Ishikawa (cell line): ENCODE measurements around the gene DLX4.

Experiments used
- CEBPB ChIP-seq: IDR thresholded peaks from 2 replicates; pipeline ENCODE4 v1.6.1; 2012
- CREB1 ChIP-seq: IDR thresholded peaks from 2 replicates; pipeline ENCODE4 v1.6.1; 2012; ENCODE audit warnings: low read depth
- EGR1 ChIP-seq: IDR thresholded peaks from 2 replicates; pipeline ENCODE4 v1.6.1; 2012
- EP300 ChIP-seq: IDR thresholded peaks from 2 replicates; pipeline ENCODE4 v1.6.1; 2012; ENCODE audit warnings: borderline replicate concordance
- FOXM1 ChIP-seq: IDR thresholded peaks from 2 replicates; pipeline ENCODE4 v1.6.1; 2012; ENCODE audit warnings: low read depth, borderline replicate concordance
- NFIC ChIP-seq: IDR thresholded peaks from 2 replicates; pipeline ENCODE4 v1.6.1; 2012
- RAD21 ChIP-seq: IDR thresholded peaks from 2 replicates; pipeline ENCODE4 v1.6.1; 2012; ENCODE audit warnings: low read depth
- TAF1 ChIP-seq: IDR thresholded peaks from 2 replicates; pipeline ENCODE4 v1.6.1; 2012; ENCODE audit warnings: low read depth, mild to moderate bottlenecking
- TCF12 ChIP-seq: IDR thresholded peaks from 2 replicates; pipeline ENCODE4 v1.6.1; 2012; ENCODE audit warnings: low read depth
- TEAD4 ChIP-seq: IDR thresholded peaks from 2 replicates; pipeline ENCODE4 v1.6.1; 2012
- YY1 ChIP-seq: IDR thresholded peaks from 2 replicates; pipeline ENCODE4 v1.6.1; 2012; ENCODE audit warnings: low read depth
- ZBTB7A ChIP-seq: IDR thresholded peaks from 2 replicates; pipeline ENCODE4 v1.6.1; 2012; ENCODE audit warnings: low read depth
- TF ChIP-seq, protein P1 (sequence below): IDR thresholded peaks from 2 replicates; pipeline ENCODE4 v1.6.1; 2012
- TF ChIP-seq, protein P2 (sequence below): IDR thresholded peaks from 2 replicates; pipeline ENCODE4 v1.6.1; 2012
- TF ChIP-seq, protein P3 (sequence below): IDR thresholded peaks from 2 replicates; pipeline ENCODE4 v1.6.1; 2012; ENCODE audit warnings: low read depth, mild to moderate bottlenecking

Gene DLX4

DNA sequence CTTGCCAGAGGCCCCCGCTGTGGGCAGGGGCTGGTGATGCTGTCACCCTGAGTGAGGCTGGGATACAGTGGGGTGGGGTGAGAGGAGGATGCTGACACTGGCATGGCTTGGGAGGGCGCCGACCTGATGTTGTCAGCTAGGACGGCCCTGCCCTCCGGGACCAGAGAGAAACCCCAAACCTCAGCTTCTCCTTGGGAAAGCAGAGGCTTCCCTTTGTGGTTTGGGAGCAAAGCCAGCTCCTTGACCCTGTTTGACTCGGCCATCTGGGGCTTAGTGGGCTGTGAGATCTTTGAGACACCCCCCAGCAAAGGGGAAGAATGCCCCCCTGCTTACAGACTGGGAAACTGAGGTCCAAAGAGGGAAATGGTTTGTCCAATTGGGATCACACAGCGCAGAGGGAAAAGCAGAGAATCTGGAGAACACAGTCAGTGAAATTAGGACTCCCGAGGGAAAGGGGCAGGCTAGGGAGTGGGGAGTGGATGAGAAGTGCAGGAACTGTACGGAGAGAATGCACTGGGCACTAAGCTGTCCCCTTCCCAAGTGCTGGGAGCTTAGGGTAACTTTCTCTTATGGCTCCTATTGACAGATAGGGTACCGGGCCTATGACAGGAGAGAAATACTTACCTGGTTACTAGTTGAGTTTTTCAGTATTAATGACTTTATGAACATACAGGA lies 40.7 kb upstream of the DLX4 start:
- no peak for TF ChIP-seq TEAD4
- TF ChIP-seq FOXM1: no peak
- TF ChIP-seq NFIC: no peak
- no peak for TF ChIP-seq TCF12
- TF ChIP-seq YY1: no peak
- TF ChIP-seq EGR1: no peak
- no peak for TF ChIP-seq CEBPB

DNA sequence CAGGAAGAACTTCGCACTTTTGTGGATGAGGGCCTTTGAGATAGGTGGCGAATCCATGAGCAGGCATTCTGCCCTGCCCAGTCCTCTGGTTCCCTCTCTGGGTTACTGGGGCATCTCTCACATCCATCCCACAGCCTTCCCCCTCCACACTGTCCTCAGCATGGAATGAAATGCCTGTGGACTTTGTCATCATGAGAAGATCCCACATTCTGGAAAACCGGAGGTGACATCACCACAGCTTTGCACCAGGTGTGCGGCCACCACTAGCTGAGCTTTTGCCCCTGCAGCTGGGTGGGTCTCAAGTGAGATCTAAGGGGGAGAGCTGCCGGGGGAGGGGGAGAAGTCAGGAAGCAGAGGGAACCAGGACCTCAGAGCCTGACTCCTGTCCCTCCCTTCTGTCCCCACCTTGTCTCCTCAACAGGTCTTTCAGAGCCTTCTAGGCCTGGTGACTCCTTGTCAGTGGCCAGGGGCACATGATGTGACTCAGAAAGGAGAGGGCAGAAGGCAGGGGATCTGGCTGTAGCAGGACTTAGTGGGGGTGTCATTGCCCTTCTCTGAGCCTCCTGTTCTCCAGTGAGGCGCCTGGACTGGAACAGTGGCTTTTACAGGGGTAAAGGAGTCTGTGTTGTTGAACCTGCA lies 40.0 kb upstream of the DLX4 start:
- TF ChIP-seq ZBTB7A (no peak), CREB1 (no peak), EP300 (no peak), TCF12 (no peak), TEAD4 (no peak), NFIC (no peak), FOXM1 (no peak), TAF1 (no peak), CEBPB (no peak), YY1 (no peak), RAD21 (no peak), EGR1 (no peak)
- TF ChIP-seq, protein P1, sequence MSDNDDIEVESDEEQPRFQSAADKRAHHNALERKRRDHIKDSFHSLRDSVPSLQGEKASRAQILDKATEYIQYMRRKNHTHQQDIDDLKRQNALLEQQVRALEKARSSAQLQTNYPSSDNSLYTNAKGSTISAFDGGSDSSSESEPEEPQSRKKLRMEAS: no peak
- TF ChIP-seq, protein P2, sequence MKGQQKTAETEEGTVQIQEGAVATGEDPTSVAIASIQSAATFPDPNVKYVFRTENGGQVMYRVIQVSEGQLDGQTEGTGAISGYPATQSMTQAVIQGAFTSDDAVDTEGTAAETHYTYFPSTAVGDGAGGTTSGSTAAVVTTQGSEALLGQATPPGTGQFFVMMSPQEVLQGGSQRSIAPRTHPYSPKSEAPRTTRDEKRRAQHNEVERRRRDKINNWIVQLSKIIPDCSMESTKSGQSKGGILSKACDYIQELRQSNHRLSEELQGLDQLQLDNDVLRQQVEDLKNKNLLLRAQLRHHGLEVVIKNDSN: no peak
- TF ChIP-seq, protein P3, sequence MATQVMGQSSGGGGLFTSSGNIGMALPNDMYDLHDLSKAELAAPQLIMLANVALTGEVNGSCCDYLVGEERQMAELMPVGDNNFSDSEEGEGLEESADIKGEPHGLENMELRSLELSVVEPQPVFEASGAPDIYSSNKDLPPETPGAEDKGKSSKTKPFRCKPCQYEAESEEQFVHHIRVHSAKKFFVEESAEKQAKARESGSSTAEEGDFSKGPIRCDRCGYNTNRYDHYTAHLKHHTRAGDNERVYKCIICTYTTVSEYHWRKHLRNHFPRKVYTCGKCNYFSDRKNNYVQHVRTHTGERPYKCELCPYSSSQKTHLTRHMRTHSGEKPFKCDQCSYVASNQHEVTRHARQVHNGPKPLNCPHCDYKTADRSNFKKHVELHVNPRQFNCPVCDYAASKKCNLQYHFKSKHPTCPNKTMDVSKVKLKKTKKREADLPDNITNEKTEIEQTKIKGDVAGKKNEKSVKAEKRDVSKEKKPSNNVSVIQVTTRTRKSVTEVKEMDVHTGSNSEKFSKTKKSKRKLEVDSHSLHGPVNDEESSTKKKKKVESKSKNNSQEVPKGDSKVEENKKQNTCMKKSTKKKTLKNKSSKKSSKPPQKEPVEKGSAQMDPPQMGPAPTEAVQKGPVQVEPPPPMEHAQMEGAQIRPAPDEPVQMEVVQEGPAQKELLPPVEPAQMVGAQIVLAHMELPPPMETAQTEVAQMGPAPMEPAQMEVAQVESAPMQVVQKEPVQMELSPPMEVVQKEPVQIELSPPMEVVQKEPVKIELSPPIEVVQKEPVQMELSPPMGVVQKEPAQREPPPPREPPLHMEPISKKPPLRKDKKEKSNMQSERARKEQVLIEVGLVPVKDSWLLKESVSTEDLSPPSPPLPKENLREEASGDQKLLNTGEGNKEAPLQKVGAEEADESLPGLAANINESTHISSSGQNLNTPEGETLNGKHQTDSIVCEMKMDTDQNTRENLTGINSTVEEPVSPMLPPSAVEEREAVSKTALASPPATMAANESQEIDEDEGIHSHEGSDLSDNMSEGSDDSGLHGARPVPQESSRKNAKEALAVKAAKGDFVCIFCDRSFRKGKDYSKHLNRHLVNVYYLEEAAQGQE: no peak

DNA sequence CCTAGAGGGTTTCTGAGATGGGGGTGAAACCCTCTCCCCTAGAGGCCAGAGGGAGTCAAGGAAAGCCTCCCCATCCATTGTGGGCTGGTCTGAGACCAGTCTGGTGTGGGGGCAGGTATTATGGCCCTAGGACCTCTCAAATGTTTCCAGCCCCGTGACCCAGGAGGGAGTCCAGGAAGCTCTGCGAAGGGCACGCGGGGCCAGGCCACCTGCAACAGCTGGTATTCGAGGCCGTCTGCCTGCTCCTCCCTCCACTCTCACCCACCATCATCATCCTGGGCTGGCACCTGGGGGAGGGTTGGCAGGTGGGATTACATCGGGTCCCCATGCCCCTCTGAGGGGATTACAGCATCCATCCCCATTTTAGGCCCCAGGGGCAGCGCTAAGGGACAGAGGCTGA lies 38.1 kb upstream of the DLX4 start:
- TF ChIP-seq TEAD4 (no peak), EGR1 (no peak), TCF12 (no peak), NFIC (no peak), EP300 (no peak), TAF1 (no peak), CEBPB (no peak), YY1 (no peak)
- TF ChIP-seq, protein P2: no peak

DNA sequence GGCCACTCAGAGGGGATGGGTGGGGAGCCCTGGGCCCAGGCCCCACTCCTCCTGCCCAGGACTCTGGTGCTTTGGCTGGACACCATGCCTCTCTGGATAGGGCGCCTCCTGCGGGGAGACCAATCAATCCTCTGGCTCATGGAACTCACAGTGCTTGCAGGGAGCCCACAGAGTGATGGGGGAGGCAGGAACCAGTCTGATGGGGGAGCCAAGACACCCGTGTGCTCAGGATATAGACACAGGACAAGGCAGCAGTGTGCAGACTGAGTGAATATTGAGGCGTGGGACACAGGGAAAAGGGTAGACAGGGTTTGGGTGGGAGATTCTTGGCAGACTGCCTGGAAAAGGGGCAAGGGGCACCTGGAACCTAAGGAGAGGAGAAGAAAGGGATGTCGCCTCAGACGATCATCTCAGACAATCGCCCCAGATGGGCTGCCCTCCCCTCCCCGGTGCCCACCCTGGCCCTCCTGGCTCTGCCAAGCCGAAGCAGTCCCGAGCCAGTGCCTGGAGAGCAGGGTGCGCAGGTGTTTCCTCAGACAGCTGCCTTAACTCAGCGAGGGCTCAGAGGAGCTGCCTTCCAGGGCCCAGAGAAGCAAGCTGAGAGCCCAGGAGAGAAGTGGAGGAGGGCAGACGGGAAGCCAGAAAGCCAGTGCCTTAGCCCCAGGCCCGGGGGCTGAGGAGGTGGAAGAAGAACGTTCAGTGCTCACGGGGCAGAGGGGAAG lies 37.4 kb upstream of the DLX4 start:
- TF ChIP-seq EGR1 (no peak), ZBTB7A (no peak), TCF12 (no peak), CEBPB (no peak), YY1 (no peak)

DNA sequence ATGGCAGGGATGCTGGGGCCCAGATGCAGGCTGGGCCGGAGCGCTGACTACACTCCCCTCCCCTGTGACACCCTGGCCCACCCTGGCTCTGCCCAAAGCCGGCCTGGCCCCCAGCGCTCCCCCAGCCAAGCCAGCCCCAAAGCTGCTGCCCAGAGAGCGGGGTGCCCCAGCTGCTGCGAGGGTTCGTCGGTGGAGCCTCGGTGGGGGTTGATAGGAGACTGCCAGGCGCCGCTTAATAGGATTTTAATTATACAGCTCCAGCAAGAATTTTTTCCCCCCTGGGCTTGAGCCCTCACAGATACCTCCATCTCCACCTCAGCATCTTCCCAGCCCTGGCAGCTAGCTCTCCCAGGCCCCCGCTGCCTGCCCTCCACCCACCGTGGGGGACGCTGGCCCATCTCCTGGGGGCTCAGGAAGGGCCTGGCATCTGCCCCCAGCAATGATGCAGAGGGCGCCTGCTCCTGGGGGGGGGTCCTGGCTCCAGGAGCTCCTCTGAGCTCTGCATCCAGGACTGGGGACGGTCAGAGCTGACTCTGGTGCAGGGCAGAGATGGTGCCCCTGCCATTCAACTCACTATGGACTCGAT lies 36.8 kb upstream of the DLX4 start:
- TF ChIP-seq EGR1 (no peak), TAF1 (no peak), FOXM1 (no peak), TEAD4 (no peak), RAD21 (no peak), NFIC (no peak), EP300 (no peak), CEBPB (no peak), CREB1 (no peak), YY1 (no peak), TCF12 (no peak), ZBTB7A (no peak)
- TF ChIP-seq, protein P2: no peak
- TF ChIP-seq, protein P1: no peak
- TF ChIP-seq, protein P3: no peak
